Amniotic epithelial cell (primary cell): ENCODE data around the gene TANGO2.

Experiments
- DNase-seq: peaks from one replicate; pipeline ENCODE4 v3.0.0-alpha.2; 2010; ENCODE audit warnings: low read depth

Gene TANGO2

GRCh38 chr22:20020533-20021195 lies at the start of gene TANGO2:
TANGO2 (plus strand) TSS chr22:20021110; CDS start chr22:20036799, 15,689 bp downstream.
- DNase-seq, result peak; percentile 78

GRCh38 chr22:19971276-19972124 lies 49.4 kb upstream of the TANGO2 start:
- no peak for DNase-seq

- no peak for DNase-seq
Observed at GRCh38 chr22:19972251-19972650, 48.7 kb upstream of the TANGO2 start.

- DNase-seq, result no peak
Observed at GRCh38 chr22:19972652-19973550, 48.0 kb upstream of the TANGO2 start.

GRCh38 chr22:19973551-19974267 lies 47.2 kb upstream of the TANGO2 start:
- no peak for DNase-seq

- peak; percentile 72 for DNase-seq
Observed at GRCh38 chr22:19974268-19974861, 46.5 kb upstream of the TANGO2 start.

GRCh38 chr22:19974935-19975706 lies 45.8 kb upstream of the TANGO2 start:
- no peak for DNase-seq

- no peak for DNase-seq
Observed at GRCh38 chr22:19975707-19976035, 45.2 kb upstream of the TANGO2 start.

GRCh38 chr22:19976671-19977070 lies 44.2 kb upstream of the TANGO2 start:
- DNase-seq, result no peak

- DNase-seq, result no peak
Observed at GRCh38 chr22:19977296-19978243, 43.3 kb upstream of the TANGO2 start.

GRCh38 chr22:19978748-19979147 lies 42.2 kb upstream of the TANGO2 start:
- no peak for DNase-seq

- DNase-seq, result no peak
Observed at GRCh38 chr22:19979712-19980493, 41.0 kb upstream of the TANGO2 start.

- no peak for DNase-seq
Observed at GRCh38 chr22:19980766-19981165, 40.1 kb upstream of the TANGO2 start.

- no peak for DNase-seq
Observed at GRCh38 chr22:19981171-19981960, 39.5 kb upstream of the TANGO2 start.

GRCh38 chr22:19981961-19982920 lies 38.7 kb upstream of the TANGO2 start:
- no peak for DNase-seq

- DNase-seq, result no peak
Observed at GRCh38 chr22:19982991-19983578, 37.8 kb upstream of the TANGO2 start.
